HepG2 (cell line): Measurements from ENCODE around the gene ADAMTSL4. TPM values are rescaled to one million over a fixed set of nuclear protein-coding genes. Genes with fewer than 3 reads are reported as not detected.

Experiments used
- GZF1 ChIP-seq: sonication (generic); formaldehyde crosslinking; IDR thresholded peaks from 2 replicates; pipeline ENCODE4 v1.5.1; 2020; ENCODE audit warnings: mild to moderate bottlenecking, missing genetic modification reagents
- MAFK ChIP-seq, 2 experiments: IDR thresholded peaks in 1 of 2; conservative IDR thresholded peaks in 1 of 2; 2 replicates each; pipeline ENCODE4 v1.6.1; 2011; ENCODE audit warnings: improper control_type of control experiment in 2 of 2, low read length in 2 of 2
- SMAD9 ChIP-seq: sonication (generic); formaldehyde crosslinking; IDR thresholded peaks from 2 replicates; pipeline ENCODE4 v1.5.1; 2020; ENCODE audit warnings: mild to moderate bottlenecking, missing genetic modification reagents
- TEAD3 ChIP-seq: optimal IDR thresholded peaks from 2 replicates; pipeline ENCODE3; 2016; ENCODE audit warnings: borderline replicate concordance
- ZBTB25 ChIP-seq: IDR thresholded peaks from 2 replicates; pipeline ENCODE4 v1.6.1; 2018; ENCODE audit warnings: missing genetic modification reagents
- ZNF350 ChIP-seq: sonication (generic); formaldehyde crosslinking; IDR thresholded peaks from 2 replicates; pipeline ENCODE4 v1.4.0; 2020; ENCODE audit warnings: mild to moderate bottlenecking, low read depth, missing genetic modification reagents, borderline replicate concordance
- ZNF557 ChIP-seq: sonication (generic); formaldehyde crosslinking; IDR thresholded peaks from 2 replicates; pipeline ENCODE4 v1.4.0; 2020; ENCODE audit warnings: missing genetic modification reagents
- ZNF749 ChIP-seq: sonication (generic); formaldehyde crosslinking; IDR thresholded peaks from 2 replicates; pipeline ENCODE4 v1.8.0; 2022; ENCODE audit warnings: mild to moderate bottlenecking, missing genetic modification reagents, moderate library complexity, borderline replicate concordance
- polyA plus RNA-seq, 8 experiments: library from polyadenylated mRNA; depleted of rRNA in 3 of 8; stranded (reverse) in 7 of 8; unstranded in 1 of 8; fragments of >200 nt; fragmentation: Illumina TruSeq in 4 of 8; extraction: Trizol in 4 of 8; gene quantifications; 2 replicates each; pipeline versions ENCODE4 v1.2.1 to v1.2.3, GENCODE V29; 2011 to 2016; ENCODE audit warnings: low read depth in 4 of 8, missing spikeins in 1 of 8, mixed read lengths in 1 of 8; ENCODE audit not compliant: insufficient read depth in 1 of 8
- total RNA-seq, 5 experiments: library from RNA; depleted of rRNA; stranded (reverse); fragments of >200 nt; fragmentation: Illumina TruSeq; extraction: Trizol; gene quantifications; 2 replicates each; pipeline ENCODE4 v1.2.3, GENCODE V29; 2016; ENCODE audit warnings: low read depth in 1 of 5
- TF ChIP-seq, protein P1 (sequence below): sonication (generic); formaldehyde crosslinking; IDR thresholded peaks from 2 replicates; pipeline ENCODE4 v1.4.0; 2020; ENCODE audit warnings: missing genetic modification reagents
- TF ChIP-seq, protein P2 (sequence below): sonication (generic); formaldehyde crosslinking; IDR thresholded peaks from 2 replicates; pipeline ENCODE4 v1.4.0; 2020; ENCODE audit warnings: missing genetic modification reagents
- TF ChIP-seq, protein P3 (sequence below): IDR thresholded peaks from 2 replicates; pipeline ENCODE4 v1.6.1; 2012; ENCODE audit warnings: low read length, improper control_type of control experiment
- TF ChIP-seq, protein P4 (sequence below): IDR thresholded peaks from 2 replicates; pipeline ENCODE4 v1.6.1; 2016; ENCODE audit warnings: mild to moderate bottlenecking
- TF ChIP-seq, protein P5 (sequence below): sonication (generic); formaldehyde crosslinking; conservative IDR thresholded peaks from 2 replicates; pipeline ENCODE4 v1.4.0; 2020; ENCODE audit warnings: missing genetic modification reagents

Gene ADAMTSL4
- total and polyA plus RNA-seq, 2 of the 13 experiments (the other 11 are each of a cell fraction or from before 2014, with no cell fraction given), result 3.9 to 16.4 TPM

DNA sequence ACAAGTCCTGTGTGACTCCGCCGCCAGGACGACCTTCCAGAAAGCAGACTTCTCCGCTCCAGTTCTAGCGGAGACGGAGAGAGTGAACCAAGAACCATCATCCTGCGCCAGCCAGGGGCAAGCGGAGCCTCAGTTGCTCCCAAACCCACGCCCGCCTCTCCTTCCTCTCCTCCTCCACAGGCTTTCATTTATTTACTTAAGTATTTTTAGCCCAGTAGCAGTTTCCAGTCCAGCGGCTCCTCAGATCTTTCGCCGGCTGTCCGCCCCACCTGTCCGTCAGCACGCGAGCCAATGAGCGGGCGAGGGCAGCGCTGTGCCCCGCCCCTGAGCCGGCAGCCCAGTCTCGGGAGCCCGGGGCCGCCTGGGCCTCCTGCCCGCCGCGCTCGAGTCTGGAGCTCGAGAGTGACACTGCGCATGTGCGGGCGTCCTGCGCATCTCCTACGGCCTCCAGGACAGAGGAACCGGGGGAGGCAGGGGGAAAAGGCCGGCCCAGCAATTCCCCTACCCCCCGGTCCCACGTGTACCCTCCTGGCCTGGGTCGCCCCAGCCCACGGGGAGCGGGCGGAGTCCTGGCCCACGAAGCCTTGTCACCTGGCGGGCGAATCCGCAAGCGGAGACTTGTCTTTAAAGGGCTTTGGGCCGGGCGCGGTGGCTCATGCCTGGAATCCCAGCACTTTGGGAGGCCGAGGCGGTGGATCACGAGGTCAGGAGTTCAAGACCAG lies 33.7 kb upstream of the ADAMTSL4 start, which contains the start of gene FALEC (continued):
- TF ChIP-seq, protein P1, sequence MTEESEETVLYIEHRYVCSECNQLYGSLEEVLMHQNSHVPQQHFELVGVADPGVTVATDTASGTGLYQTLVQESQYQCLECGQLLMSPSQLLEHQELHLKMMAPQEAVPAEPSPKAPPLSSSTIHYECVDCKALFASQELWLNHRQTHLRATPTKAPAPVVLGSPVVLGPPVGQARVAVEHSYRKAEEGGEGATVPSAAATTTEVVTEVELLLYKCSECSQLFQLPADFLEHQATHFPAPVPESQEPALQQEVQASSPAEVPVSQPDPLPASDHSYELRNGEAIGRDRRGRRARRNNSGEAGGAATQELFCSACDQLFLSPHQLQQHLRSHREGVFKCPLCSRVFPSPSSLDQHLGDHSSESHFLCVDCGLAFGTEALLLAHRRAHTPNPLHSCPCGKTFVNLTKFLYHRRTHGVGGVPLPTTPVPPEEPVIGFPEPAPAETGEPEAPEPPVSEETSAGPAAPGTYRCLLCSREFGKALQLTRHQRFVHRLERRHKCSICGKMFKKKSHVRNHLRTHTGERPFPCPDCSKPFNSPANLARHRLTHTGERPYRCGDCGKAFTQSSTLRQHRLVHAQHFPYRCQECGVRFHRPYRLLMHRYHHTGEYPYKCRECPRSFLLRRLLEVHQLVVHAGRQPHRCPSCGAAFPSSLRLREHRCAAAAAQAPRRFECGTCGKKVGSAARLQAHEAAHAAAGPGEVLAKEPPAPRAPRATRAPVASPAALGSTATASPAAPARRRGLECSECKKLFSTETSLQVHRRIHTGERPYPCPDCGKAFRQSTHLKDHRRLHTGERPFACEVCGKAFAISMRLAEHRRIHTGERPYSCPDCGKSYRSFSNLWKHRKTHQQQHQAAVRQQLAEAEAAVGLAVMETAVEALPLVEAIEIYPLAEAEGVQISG (CRISPR knock-in tag), result peak; percentile 6; the same call in 1 of the 2 replicates
- TF ChIP-seq, protein P2, sequence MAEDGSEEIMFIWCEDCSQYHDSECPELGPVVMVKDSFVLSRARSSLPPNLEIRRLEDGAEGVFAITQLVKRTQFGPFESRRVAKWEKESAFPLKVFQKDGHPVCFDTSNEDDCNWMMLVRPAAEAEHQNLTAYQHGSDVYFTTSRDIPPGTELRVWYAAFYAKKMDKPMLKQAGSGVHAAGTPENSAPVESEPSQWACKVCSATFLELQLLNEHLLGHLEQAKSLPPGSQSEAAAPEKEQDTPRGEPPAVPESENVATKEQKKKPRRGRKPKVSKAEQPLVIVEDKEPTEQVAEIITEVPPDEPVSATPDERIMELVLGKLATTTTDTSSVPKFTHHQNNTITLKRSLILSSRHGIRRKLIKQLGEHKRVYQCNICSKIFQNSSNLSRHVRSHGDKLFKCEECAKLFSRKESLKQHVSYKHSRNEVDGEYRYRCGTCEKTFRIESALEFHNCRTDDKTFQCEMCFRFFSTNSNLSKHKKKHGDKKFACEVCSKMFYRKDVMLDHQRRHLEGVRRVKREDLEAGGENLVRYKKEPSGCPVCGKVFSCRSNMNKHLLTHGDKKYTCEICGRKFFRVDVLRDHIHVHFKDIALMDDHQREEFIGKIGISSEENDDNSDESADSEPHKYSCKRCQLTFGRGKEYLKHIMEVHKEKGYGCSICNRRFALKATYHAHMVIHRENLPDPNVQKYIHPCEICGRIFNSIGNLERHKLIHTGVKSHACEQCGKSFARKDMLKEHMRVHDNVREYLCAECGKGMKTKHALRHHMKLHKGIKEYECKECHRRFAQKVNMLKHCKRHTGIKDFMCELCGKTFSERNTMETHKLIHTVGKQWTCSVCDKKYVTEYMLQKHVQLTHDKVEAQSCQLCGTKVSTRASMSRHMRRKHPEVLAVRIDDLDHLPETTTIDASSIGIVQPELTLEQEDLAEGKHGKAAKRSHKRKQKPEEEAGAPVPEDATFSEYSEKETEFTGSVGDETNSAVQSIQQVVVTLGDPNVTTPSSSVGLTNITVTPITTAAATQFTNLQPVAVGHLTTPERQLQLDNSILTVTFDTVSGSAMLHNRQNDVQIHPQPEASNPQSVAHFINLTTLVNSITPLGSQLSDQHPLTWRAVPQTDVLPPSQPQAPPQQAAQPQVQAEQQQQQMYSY (CRISPR knock-in tag), result no peak
- no peak for TF ChIP-seq ZNF557
- TF ChIP-seq, protein P3, sequence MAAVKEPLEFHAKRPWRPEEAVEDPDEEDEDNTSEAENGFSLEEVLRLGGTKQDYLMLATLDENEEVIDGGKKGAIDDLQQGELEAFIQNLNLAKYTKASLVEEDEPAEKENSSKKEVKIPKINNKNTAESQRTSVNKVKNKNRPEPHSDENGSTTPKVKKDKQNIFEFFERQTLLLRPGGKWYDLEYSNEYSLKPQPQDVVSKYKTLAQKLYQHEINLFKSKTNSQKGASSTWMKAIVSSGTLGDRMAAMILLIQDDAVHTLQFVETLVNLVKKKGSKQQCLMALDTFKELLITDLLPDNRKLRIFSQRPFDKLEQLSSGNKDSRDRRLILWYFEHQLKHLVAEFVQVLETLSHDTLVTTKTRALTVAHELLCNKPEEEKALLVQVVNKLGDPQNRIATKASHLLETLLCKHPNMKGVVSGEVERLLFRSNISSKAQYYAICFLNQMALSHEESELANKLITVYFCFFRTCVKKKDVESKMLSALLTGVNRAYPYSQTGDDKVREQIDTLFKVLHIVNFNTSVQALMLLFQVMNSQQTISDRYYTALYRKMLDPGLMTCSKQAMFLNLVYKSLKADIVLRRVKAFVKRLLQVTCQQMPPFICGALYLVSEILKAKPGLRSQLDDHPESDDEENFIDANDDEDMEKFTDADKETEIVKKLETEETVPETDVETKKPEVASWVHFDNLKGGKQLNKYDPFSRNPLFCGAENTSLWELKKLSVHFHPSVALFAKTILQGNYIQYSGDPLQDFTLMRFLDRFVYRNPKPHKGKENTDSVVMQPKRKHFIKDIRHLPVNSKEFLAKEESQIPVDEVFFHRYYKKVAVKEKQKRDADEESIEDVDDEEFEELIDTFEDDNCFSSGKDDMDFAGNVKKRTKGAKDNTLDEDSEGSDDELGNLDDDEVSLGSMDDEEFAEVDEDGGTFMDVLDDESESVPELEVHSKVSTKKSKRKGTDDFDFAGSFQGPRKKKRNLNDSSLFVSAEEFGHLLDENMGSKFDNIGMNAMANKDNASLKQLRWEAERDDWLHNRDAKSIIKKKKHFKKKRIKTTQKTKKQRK, result no peak
- peak; percentile 44 for TF ChIP-seq TEAD3 (CRISPR knock-in tag)
- TF ChIP-seq, protein P4, sequence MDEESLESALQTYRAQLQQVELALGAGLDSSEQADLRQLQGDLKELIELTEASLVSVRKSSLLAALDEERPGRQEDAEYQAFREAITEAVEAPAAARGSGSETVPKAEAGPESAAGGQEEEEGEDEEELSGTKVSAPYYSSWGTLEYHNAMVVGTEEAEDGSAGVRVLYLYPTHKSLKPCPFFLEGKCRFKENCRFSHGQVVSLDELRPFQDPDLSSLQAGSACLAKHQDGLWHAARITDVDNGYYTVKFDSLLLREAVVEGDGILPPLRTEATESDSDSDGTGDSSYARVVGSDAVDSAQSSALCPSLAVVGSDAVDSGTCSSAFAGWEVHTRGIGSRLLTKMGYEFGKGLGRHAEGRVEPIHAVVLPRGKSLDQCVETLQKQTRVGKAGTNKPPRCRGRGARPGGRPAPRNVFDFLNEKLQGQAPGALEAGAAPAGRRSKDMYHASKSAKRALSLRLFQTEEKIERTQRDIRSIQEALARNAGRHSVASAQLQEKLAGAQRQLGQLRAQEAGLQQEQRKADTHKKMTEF (CRISPR knock-in tag), result peak; percentile 61
- TF ChIP-seq GZF1 (CRISPR knock-in tag), result no peak; the same call in 1 of the 2 replicates
- TF ChIP-seq ZNF350 (CRISPR knock-in tag), result peak; percentile 56; the same call in 1 of the 2 replicates
- no peak for TF ChIP-seq MAFK (conservative IDR thresholded peaks at IDR 0.05 in 1 of 2, IDR thresholded peaks at IDR 0.05 in 1 of 2; ENCODE audit: low read length in 2 of 2)
- peak; percentile 55; the same call in 1 of the 2 replicates for TF ChIP-seq ZBTB25
- TF ChIP-seq SMAD9 (CRISPR knock-in tag), result no peak
- TF ChIP-seq, protein P5, sequence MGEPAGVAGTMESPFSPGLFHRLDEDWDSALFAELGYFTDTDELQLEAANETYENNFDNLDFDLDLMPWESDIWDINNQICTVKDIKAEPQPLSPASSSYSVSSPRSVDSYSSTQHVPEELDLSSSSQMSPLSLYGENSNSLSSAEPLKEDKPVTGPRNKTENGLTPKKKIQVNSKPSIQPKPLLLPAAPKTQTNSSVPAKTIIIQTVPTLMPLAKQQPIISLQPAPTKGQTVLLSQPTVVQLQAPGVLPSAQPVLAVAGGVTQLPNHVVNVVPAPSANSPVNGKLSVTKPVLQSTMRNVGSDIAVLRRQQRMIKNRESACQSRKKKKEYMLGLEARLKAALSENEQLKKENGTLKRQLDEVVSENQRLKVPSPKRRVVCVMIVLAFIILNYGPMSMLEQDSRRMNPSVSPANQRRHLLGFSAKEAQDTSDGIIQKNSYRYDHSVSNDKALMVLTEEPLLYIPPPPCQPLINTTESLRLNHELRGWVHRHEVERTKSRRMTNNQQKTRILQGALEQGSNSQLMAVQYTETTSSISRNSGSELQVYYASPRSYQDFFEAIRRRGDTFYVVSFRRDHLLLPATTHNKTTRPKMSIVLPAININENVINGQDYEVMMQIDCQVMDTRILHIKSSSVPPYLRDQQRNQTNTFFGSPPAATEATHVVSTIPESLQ (CRISPR knock-in tag), result no peak
- TF ChIP-seq ZNF749 (CRISPR knock-in tag), result no peak
